DND-41 (cell line): Measurements from ENCODE around the gene CHST3.
"Not testable (repeated sequence)": the region's sequence is repeated elsewhere in the genome, so short reads cannot be mapped to it uniquely, and the experiment has no call there.

ENCODE experiments used
- ATAC-seq: fragments of 200-7000 bp; cut with Tn5 transposase; 3 replicates; pipeline ENCODE4 v1.9.1; 2021; ENCODE audit warnings: low read depth; ENCODE audit not compliant: insufficient read depth
- DNase-seq: peaks from one replicate; pipeline ENCODE4 v3.0.0-alpha.2; 2020
- H2AFZ ChIP-seq: 2 replicates; pipeline ENCODE4 v1.6.0; 2012; ENCODE audit warnings: low read depth, low read length
- H3K27ac ChIP-seq: 2 replicates; pipeline ENCODE4 v1.5.1; 2012; ENCODE audit warnings: low read length, inconsistent platforms
- H3K27me3 ChIP-seq: fragments of 200-600 bp; sonication (generic); 2 replicates; pipeline ENCODE4 v1.6.0; 2012; ENCODE audit warnings: low read length, mild to moderate bottlenecking, inconsistent platforms; ENCODE audit not compliant: insufficient read depth, poor library complexity
- H3K36me3 ChIP-seq: 2 replicates; pipeline ENCODE4 v1.5.1; 2012; ENCODE audit warnings: low read length, inconsistent platforms; ENCODE audit not compliant: insufficient read depth
- H3K4me1 ChIP-seq: 2 replicates; pipeline ENCODE4 v1.5.1; 2012; ENCODE audit warnings: mild to moderate bottlenecking, low read length; ENCODE audit not compliant: insufficient read depth
- H3K4me2 ChIP-seq: 2 replicates; pipeline ENCODE4 v1.6.0; 2012; ENCODE audit warnings: mild to moderate bottlenecking, moderate library complexity, low read length, inconsistent platforms; ENCODE audit not compliant: insufficient read depth
- H3K4me3 ChIP-seq, 2 experiments: fragments of 200-600 bp in 1 of 2; shearing (Covaris generic) in 1 of 2; 2 replicates each; pipeline ENCODE4 v1.5.1; 2012 to 2016; ENCODE audit warnings: inconsistent platforms in 2 of 2, low read length in 2 of 2, mild to moderate bottlenecking in 2 of 2, low read depth in 1 of 2, moderate library complexity in 1 of 2
- H3K79me2 ChIP-seq: 2 replicates; pipeline ENCODE4 v1.6.0; 2012; ENCODE audit warnings: low read length, inconsistent platforms; ENCODE audit not compliant: insufficient read depth
- H3K9ac ChIP-seq: 2 replicates; pipeline ENCODE4 v1.6.0; 2012; ENCODE audit warnings: low read depth, mild to moderate bottlenecking, inconsistent platforms, low read length, moderate library complexity
- H3K9me3 ChIP-seq: 2 replicates; pipeline ENCODE4 v1.5.1; 2012; ENCODE audit warnings: low read length, moderate library complexity, mild to moderate bottlenecking, inconsistent platforms; ENCODE audit not compliant: insufficient read depth, severe bottlenecking
- H4K20me1 ChIP-seq: 2 replicates; pipeline ENCODE4 v1.6.0; 2012; ENCODE audit warnings: low read length; ENCODE audit not compliant: insufficient read depth
- CTCF ChIP-seq: IDR thresholded peaks from 2 replicates; pipeline ENCODE4 v1.5.1; 2012; ENCODE audit warnings: borderline replicate concordance, low read length, moderate library complexity, mild to moderate bottlenecking; ENCODE audit not compliant: poor library complexity, severe bottlenecking; ENCODE audit errors: extremely low read depth
- EZH2 ChIP-seq: IDR thresholded peaks from 3 replicates; pipeline ENCODE4 v1.6.1; 2012; ENCODE audit warnings: borderline replicate concordance, low read depth, mild to moderate bottlenecking, moderate library complexity, low read length, inconsistent platforms; ENCODE audit not compliant: severe bottlenecking

CHST3 gene

DNA sequence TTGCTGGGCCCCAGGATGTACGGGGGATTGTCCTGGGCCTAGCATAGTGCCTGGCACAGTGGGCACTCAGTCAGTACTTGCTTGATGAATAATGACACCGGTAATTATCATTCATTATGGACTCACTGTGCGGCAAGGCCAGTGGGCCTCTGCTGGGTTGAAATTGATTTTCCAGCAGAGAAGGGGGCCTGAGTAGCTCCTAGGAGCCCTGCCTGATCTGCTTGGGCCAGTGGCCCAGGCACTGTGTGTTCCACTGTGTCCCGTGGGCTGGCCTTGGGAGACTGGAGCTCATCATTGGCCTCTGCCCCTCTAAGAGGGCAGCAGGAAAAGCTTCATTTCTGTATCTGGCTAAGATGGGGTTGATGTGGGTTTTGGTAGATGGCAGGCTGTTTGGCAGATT, 1.4 kb downstream of the CHST3 start:
- ATAC-seq = no peak
- no peaks in the 10 kb centered on the region for H3K9me3 ChIP-seq
- no peaks in the 10 kb centered on the region for H3K4me1 ChIP-seq
- no peak overlapping the region for H3K27ac ChIP-seq
- TF ChIP-seq EZH2 (no peak), CTCF (no peak)
- no peak for DNase-seq
- no peak overlapping the region for H3K4me2 ChIP-seq
- no peaks in the 10 kb centered on the region for H4K20me1 ChIP-seq
- H3K27me3 ChIP-seq = no peaks in the 10 kb centered on the region
- H3K4me3 ChIP-seq = no peak overlapping the region
- H3K36me3 ChIP-seq = no peaks in the 10 kb centered on the region
- no peak overlapping the region for H3K9ac ChIP-seq
- no peak overlapping the region for H2AFZ ChIP-seq
- H3K79me2 ChIP-seq = no peaks in the 10 kb centered on the region

GRCh38 chr10:71966046-71967004, 2.1 kb downstream of the CHST3 start:
- DNase-seq = no peak
- Histone ChIP-seq H3K4me3 (no peak overlapping the region), H3K4me1 (no peaks in the 10 kb centered on the region), H4K20me1 (no peaks in the 10 kb centered on the region), H3K79me2 (no peaks in the 10 kb centered on the region), H3K4me2 (no peak overlapping the region), H3K27me3 (no peaks in the 10 kb centered on the region), H3K36me3 (no peaks in the 10 kb centered on the region), H3K27ac (no peak overlapping the region), H3K9me3 (no peaks in the 10 kb centered on the region), H3K9ac (no peak overlapping the region), H2AFZ (no peak overlapping the region)
- TF ChIP-seq EZH2 = no peak
- TF ChIP-seq CTCF = no peak
- no peak for ATAC-seq

DNA sequence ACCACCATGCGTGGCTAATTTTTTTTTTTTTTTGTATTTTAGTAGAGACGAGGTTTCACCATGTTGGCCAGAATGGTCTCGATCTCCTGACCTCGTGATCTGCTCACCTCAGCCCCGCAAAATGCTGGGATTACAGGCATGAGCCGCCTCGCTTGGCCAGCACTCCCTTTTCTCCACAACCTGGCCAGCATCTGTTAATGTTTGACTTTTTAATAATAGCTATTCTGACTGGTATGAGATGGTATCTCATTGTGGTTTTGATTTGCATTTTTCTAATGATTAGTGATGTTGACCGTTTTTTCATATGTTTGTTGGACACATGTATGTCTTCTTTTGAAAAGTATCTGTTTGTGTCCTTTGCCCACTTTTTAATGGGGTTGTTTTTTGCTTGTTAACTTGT, 3.8 kb downstream of the CHST3 start:
- not testable (repeated sequence) for H4K20me1 ChIP-seq, H3K27me3 ChIP-seq, H2AFZ ChIP-seq, DNase-seq, H3K4me1 ChIP-seq, H3K79me2 ChIP-seq, H3K36me3 ChIP-seq, H3K9me3 ChIP-seq, H3K4me2 ChIP-seq, H3K27ac ChIP-seq, ATAC-seq, H3K9ac ChIP-seq, H3K4me3 ChIP-seq

GRCh38 chr10:71968553-71969474, 4.6 kb downstream of the CHST3 start:
- no peak overlapping the region for H3K27ac ChIP-seq
- peaks cover 7% of the 10 kb centered on the region for H3K27me3 ChIP-seq
- no peaks in the 10 kb centered on the region for H4K20me1 ChIP-seq
- no peaks in the 10 kb centered on the region for H3K36me3 ChIP-seq
- DNase-seq (no peak), ATAC-seq (no peak)
- H3K79me2 ChIP-seq = no peaks in the 10 kb centered on the region
- no peak overlapping the region for H3K4me2 ChIP-seq
- H2AFZ ChIP-seq = no peak overlapping the region
- no peaks in the 10 kb centered on the region for H3K4me1 ChIP-seq
- H3K9me3 ChIP-seq = no peaks in the 10 kb centered on the region
- H3K4me3 ChIP-seq = no peak overlapping the region
- no peak for TF ChIP-seq CTCF
- no peak for TF ChIP-seq EZH2
- no peak overlapping the region for H3K9ac ChIP-seq
